GM23248 (cell line): ENCODE results near the gene EPHB4.

ENCODE experiments used
- EZH2 ChIP-seq: fragments of 200-600 bp; sonication (generic); IDR thresholded peaks from 2 replicates; pipeline ENCODE4 v1.6.1; 2018; ENCODE audit warnings: antibody characterized with exemption, mild to moderate bottlenecking; ENCODE audit not compliant: insufficient read depth, poor library complexity, severe bottlenecking
- EZH2phosphoT487 ChIP-seq: fragments of 200-600 bp; sonication (generic); IDR thresholded peaks from 2 replicates; pipeline ENCODE4 v1.6.1; 2018; ENCODE audit warnings: antibody characterized with exemption, moderate library complexity, mild to moderate bottlenecking, low read depth; ENCODE audit not compliant: insufficient read depth

GRCh38 chr7:100818366-100818765 is 9.0 kb downstream of the EPHB4 start:
- TF ChIP-seq EZH2: no peak
- TF ChIP-seq EZH2phosphoT487: no peak
